HepG2 (cell line): ENCODE measurements around the gene B4GALT5. TPM values are rescaled to one million over a fixed set of nuclear protein-coding genes. Genes with fewer than 3 reads are reported as not detected.
A peak's percentile ranks its signal among the peaks of the same experiment; 100 is the strongest.

Experiments used
- ATF2 ChIP-seq: sonication (generic); formaldehyde crosslinking; IDR thresholded peaks from 2 replicates; pipeline ENCODE4 v1.4.0; 2020; ENCODE audit warnings: missing genetic modification reagents
- ATF7 ChIP-seq, 2 experiments: fragments of 450-650 bp in 1 of 2; sonication (generic) in 1 of 2; formaldehyde crosslinking in 1 of 2; IDR thresholded peaks; 2 replicates each; pipeline versions ENCODE4 v1.4.0 to v1.6.1; 2016 to 2020; ENCODE audit warnings: antibody characterized with exemption in 1 of 2, mild to moderate bottlenecking in 1 of 2, missing genetic modification reagents in 1 of 2
- DPF2 ChIP-seq: sonication (generic); formaldehyde crosslinking; IDR thresholded peaks from 2 replicates; pipeline ENCODE4 v1.4.0; 2020; ENCODE audit warnings: mild to moderate bottlenecking, low read depth, missing genetic modification reagents, borderline replicate concordance
- FOXJ3 ChIP-seq: sonication (generic); formaldehyde crosslinking; IDR thresholded peaks from 2 replicates; pipeline ENCODE4 v1.4.0; 2020; ENCODE audit warnings: missing genetic modification reagents, mild to moderate bottlenecking, borderline replicate concordance
- FOXK2 ChIP-seq: fragments of 450-650 bp; IDR thresholded peaks from 2 replicates; pipeline ENCODE4 v1.6.1; 2016
- ISL2 ChIP-seq: sonication (generic); formaldehyde crosslinking; IDR thresholded peaks from 2 replicates; pipeline ENCODE4 v1.5.0; 2020; ENCODE audit warnings: missing genetic modification reagents
- KDM4B ChIP-seq: sonication (generic); formaldehyde crosslinking; IDR thresholded peaks from 2 replicates; pipeline ENCODE4 v1.4.0; 2020; ENCODE audit warnings: missing genetic modification reagents
- MAFF ChIP-seq: IDR thresholded peaks from 2 replicates; pipeline ENCODE4 v1.6.1; 2011; ENCODE audit warnings: low read depth, low read length, improper control_type of control experiment
- MAX ChIP-seq: IDR thresholded peaks from 2 replicates; pipeline ENCODE4 v1.6.1; 2012; ENCODE audit warnings: inconsistent platforms
- MAZ ChIP-seq, 2 experiments: sonication (generic) in 1 of 2; formaldehyde crosslinking in 1 of 2; IDR thresholded peaks; 2 replicates each; pipeline versions ENCODE4 v1.5.0 to v1.6.1; 2012 to 2020; ENCODE audit warnings: low read depth in 2 of 2, mild to moderate bottlenecking in 2 of 2, borderline replicate concordance in 1 of 2, improper control_type of control experiment in 1 of 2, low read length in 1 of 2, missing genetic modification reagents in 1 of 2, moderate library complexity in 1 of 2
- PHF21A ChIP-seq: sonication (generic); formaldehyde crosslinking; IDR thresholded peaks from 2 replicates; pipeline ENCODE4 v1.5.0; 2020; ENCODE audit warnings: mild to moderate bottlenecking, missing genetic modification reagents
- SOX6 ChIP-seq, 2 experiments: fragments of 450-650 bp in 1 of 2; sonication (generic) in 1 of 2; formaldehyde crosslinking in 1 of 2; IDR thresholded peaks; 2 replicates each; pipeline versions ENCODE4 v1.4.0 to v1.6.1; 2017 to 2020; ENCODE audit warnings: antibody characterized with exemption in 1 of 2, mild to moderate bottlenecking in 1 of 2, missing genetic modification reagents in 1 of 2
- TBL1XR1 ChIP-seq: fragments of 150-350 bp; IDR thresholded peaks from 2 replicates; pipeline ENCODE4 v1.6.1; 2014; ENCODE audit warnings: borderline replicate concordance, low read length; ENCODE audit not compliant: partially characterized antibody
- ZBTB43 ChIP-seq: sonication (generic); formaldehyde crosslinking; conservative IDR thresholded peaks from 2 replicates; pipeline ENCODE4 v1.4.0; 2020; ENCODE audit warnings: missing genetic modification reagents
- ZFY ChIP-seq: sonication (generic); formaldehyde crosslinking; IDR thresholded peaks from 2 replicates; pipeline ENCODE4 v1.4.0; 2020; ENCODE audit warnings: missing genetic modification reagents
- ZNF12 ChIP-seq: sonication (generic); formaldehyde crosslinking; IDR thresholded peaks from 2 replicates; pipeline ENCODE4 v1.5.0; 2020; ENCODE audit warnings: missing genetic modification reagents
- ZNF24 ChIP-seq: fragments of 450-650 bp; IDR thresholded peaks from 2 replicates; pipeline ENCODE4 v1.6.1; 2017; ENCODE audit warnings: antibody characterized with exemption, mild to moderate bottlenecking
- ZNF251 ChIP-seq: sonication (generic); formaldehyde crosslinking; IDR thresholded peaks from 2 replicates; pipeline ENCODE4 v1.9.0; 2021; ENCODE audit warnings: mild to moderate bottlenecking, missing genetic modification reagents
- ZNF567 ChIP-seq: sonication (generic); formaldehyde crosslinking; IDR thresholded peaks from 2 replicates; pipeline ENCODE4 v1.8.1; 2023; ENCODE audit warnings: mild to moderate bottlenecking, missing genetic modification reagents, borderline replicate concordance
- polyA plus RNA-seq, 8 experiments: library from polyadenylated mRNA; depleted of rRNA in 3 of 8; stranded (reverse) in 7 of 8; unstranded in 1 of 8; fragments of >200 nt; fragmentation: Illumina TruSeq in 4 of 8; extraction: Trizol in 4 of 8; gene quantifications; 2 replicates each; pipeline versions ENCODE4 v1.2.1 to v1.2.3, GENCODE V29; 2011 to 2016; ENCODE audit warnings: low read depth in 4 of 8, missing spikeins in 1 of 8, mixed read lengths in 1 of 8; ENCODE audit not compliant: insufficient read depth in 1 of 8
- total RNA-seq, 5 experiments: library from RNA; depleted of rRNA; stranded (reverse); fragments of >200 nt; fragmentation: Illumina TruSeq; extraction: Trizol; gene quantifications; 2 replicates each; pipeline ENCODE4 v1.2.3, GENCODE V29; 2016; ENCODE audit warnings: low read depth in 1 of 5
- TF ChIP-seq, protein P1 (sequence below): sonication (generic); formaldehyde crosslinking; conservative IDR thresholded peaks from 2 replicates; pipeline ENCODE4 v1.4.0; 2020; ENCODE audit warnings: missing genetic modification reagents
- TF ChIP-seq, protein P2 (sequence below): sonication (generic); formaldehyde crosslinking; IDR thresholded peaks from 2 replicates; pipeline ENCODE4 v1.4.0; 2020; ENCODE audit warnings: missing genetic modification reagents

The B4GALT5 gene
- total and polyA plus RNA-seq, 2 of the 13 experiments (the other 11 are each of a cell fraction or from before 2014, with no cell fraction given): 27.3 to 30.9 TPM

DNA sequence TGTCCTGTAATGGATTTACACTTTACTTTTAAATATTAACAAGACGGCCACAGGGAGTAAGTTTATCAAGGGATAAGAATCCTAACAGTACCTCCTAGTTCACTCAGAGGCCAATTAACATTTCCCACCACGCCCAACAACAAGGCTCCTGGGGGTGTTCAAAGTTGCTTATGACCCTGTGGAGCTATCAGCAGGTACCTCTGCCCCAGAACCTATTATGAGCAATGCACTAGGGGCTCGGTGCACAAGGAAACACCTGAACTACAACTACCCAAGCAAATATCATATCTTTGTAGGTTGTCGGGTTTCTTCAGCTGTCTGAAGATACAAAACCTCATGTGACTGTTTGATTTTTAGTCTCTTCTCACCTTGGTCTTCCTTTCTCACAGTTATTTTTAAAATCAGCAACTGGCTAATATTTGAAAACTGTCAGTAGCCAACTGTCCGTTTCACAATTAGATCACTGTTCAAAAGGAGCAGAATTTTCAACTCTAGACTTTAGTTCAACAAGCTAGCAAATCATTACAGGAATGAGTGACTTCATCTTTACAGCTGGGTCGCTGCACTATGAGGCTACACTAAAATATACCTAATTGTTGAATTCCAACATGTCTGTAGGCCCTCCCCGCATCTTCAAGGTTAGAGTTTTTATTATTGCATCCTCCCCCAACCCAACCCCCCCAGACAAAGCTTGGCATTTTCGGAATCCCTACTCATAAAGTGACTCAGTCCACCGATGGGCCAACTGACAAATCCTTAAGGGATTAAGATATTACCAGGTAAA, 38.1 kb downstream of the B4GALT5 start (continued):
- TF ChIP-seq MAZ (IDR thresholded peaks at IDR 0.05; ENCODE audit: borderline replicate concordance, low read depth, low read length): no peak
- TF ChIP-seq MAZ (CRISPR knock-in tag; IDR thresholded peaks at IDR 0.05; ENCODE audit: low read depth): peak; percentile 22; the same call in 1 of the 2 replicates
- TF ChIP-seq SOX6 (IDR thresholded peaks at IDR 0.05): no peak
- TF ChIP-seq SOX6 (CRISPR knock-in tag; IDR thresholded peaks at IDR 0.05): peak; percentile 75
- TF ChIP-seq, protein P1, sequence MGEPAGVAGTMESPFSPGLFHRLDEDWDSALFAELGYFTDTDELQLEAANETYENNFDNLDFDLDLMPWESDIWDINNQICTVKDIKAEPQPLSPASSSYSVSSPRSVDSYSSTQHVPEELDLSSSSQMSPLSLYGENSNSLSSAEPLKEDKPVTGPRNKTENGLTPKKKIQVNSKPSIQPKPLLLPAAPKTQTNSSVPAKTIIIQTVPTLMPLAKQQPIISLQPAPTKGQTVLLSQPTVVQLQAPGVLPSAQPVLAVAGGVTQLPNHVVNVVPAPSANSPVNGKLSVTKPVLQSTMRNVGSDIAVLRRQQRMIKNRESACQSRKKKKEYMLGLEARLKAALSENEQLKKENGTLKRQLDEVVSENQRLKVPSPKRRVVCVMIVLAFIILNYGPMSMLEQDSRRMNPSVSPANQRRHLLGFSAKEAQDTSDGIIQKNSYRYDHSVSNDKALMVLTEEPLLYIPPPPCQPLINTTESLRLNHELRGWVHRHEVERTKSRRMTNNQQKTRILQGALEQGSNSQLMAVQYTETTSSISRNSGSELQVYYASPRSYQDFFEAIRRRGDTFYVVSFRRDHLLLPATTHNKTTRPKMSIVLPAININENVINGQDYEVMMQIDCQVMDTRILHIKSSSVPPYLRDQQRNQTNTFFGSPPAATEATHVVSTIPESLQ (CRISPR knock-in tag): 0 out of 2 replicates have a peak, but pooled peaks have one; percentile 39
- peak; percentile 10; the same call in 1 of the 2 replicates for TF ChIP-seq ZFY (CRISPR knock-in tag)
- TF ChIP-seq TBL1XR1: no peak
- peak; percentile 68; the same call in 1 of the 2 replicates for TF ChIP-seq FOXJ3 (CRISPR knock-in tag)
- peak; percentile 95 for TF ChIP-seq ATF2 (CRISPR knock-in tag)
- peak; percentile 14; the same call in 1 of the 2 replicates for TF ChIP-seq MAX
- 0 out of 2 replicates have a peak, but pooled peaks have one; percentile 19 for TF ChIP-seq KDM4B (CRISPR knock-in tag)
- TF ChIP-seq ZNF24: 0 out of 2 replicates have a peak, but pooled peaks have one; percentile 9
- TF ChIP-seq ZNF12 (CRISPR knock-in tag): 0 out of 2 replicates have a peak, but pooled peaks have one; percentile 53
- peak; percentile 69; the same call in 1 of the 2 replicates for TF ChIP-seq ISL2 (CRISPR knock-in tag)
- peak; percentile 70 for TF ChIP-seq ATF7 (IDR thresholded peaks at IDR 0.05)
- no peak; the same call in 1 of the 2 replicates for TF ChIP-seq ATF7 (CRISPR knock-in tag; IDR thresholded peaks at IDR 0.05)
- peak; percentile 6; the same call in 1 of the 2 replicates for TF ChIP-seq FOXK2
- TF ChIP-seq ZNF567 (CRISPR knock-in tag): 0 out of 2 replicates have a peak, but pooled peaks have one; percentile 10
- 0 out of 2 replicates have a peak, but pooled peaks have one; percentile 7 for TF ChIP-seq MAFF
- TF ChIP-seq ZBTB43 (CRISPR knock-in tag): no peak
- TF ChIP-seq, protein P2, sequence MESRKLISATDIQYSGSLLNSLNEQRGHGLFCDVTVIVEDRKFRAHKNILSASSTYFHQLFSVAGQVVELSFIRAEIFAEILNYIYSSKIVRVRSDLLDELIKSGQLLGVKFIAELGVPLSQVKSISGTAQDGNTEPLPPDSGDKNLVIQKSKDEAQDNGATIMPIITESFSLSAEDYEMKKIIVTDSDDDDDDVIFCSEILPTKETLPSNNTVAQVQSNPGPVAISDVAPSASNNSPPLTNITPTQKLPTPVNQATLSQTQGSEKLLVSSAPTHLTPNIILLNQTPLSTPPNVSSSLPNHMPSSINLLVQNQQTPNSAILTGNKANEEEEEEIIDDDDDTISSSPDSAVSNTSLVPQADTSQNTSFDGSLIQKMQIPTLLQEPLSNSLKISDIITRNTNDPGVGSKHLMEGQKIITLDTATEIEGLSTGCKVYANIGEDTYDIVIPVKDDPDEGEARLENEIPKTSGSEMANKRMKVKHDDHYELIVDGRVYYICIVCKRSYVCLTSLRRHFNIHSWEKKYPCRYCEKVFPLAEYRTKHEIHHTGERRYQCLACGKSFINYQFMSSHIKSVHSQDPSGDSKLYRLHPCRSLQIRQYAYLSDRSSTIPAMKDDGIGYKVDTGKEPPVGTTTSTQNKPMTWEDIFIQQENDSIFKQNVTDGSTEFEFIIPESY (CRISPR knock-in tag): no peak
- 0 out of 2 replicates have a peak, but pooled peaks have one; percentile 57 for TF ChIP-seq PHF21A
- TF ChIP-seq ZNF251: no peak
- TF ChIP-seq DPF2 (CRISPR knock-in tag): peak; percentile 70
